Panc1 (cell line): Measurements from ENCODE around the gene U2AF1L4. TPM values are rescaled to one million over a fixed set of nuclear protein-coding genes. Genes with fewer than 3 reads are reported as not detected.

Source experiments
- ATAC-seq: fragments of 200-7000 bp; cut with Tn5 transposase; 2 replicates; pipeline ENCODE4 v1.9.1; 2020; ENCODE audit warnings: mild to moderate bottlenecking, moderate library complexity
- BruUV-seq: library from RNA; stranded (reverse); fragments of 400-500 nt; replicated peaks from 2 replicates; lab custom pipeline; 2021; lab: Mats Ljungman, UMichigan
- CTCF ChIA-PET: fragments of 300-600 bp; sonication (Branson Sonifier 250); formaldehyde crosslinking; loops from one replicate; lab custom pipeline; 2022; ENCODE audit warnings: antibody characterized with exemption; lab: Charles Lee
- POLR2A ChIA-PET: fragments of 300-600 bp; sonication (Branson Sonifier 250); formaldehyde crosslinking; loops from one replicate; lab custom pipeline; 2022; ENCODE audit warnings: antibody characterized with exemption; lab: Charles Lee
- DNase-seq: peaks from one replicate; pipeline ENCODE4 v3.0.0-alpha.2; 2010; ENCODE audit warnings: low read depth, low spot score
- H3K27ac ChIP-seq: 2 replicates; pipeline ENCODE4 v1.5.1; 2011; ENCODE audit warnings: mild to moderate bottlenecking, low read length, inconsistent platforms
- H3K27me3 ChIP-seq: fragments of 200-500 bp; sonication (Bioruptor generic); 2 replicates; pipeline ENCODE4 v1.6.0; 2014; ENCODE audit warnings: low read length, inconsistent platforms; ENCODE audit not compliant: control insufficient read depth, insufficient read depth
- H3K36me3 ChIP-seq: fragments of 200-500 bp; sonication (Bioruptor generic); 2 replicates; pipeline ENCODE4 v1.5.1; 2014; ENCODE audit warnings: inconsistent platforms, mild to moderate bottlenecking, low read length, moderate library complexity; ENCODE audit not compliant: control insufficient read depth, insufficient read depth
- H3K4me1 ChIP-seq: 2 replicates; pipeline ENCODE4 v1.5.1; 2011; ENCODE audit warnings: inconsistent platforms, mild to moderate bottlenecking, low read length, moderate library complexity; ENCODE audit not compliant: control insufficient read depth, insufficient read depth
- H3K4me3 ChIP-seq, 2 experiments: 2 replicates each; pipeline ENCODE4 v1.5.1; 2011 to 2012; ENCODE audit warnings: low read depth in 2 of 2, low read length in 2 of 2, mild to moderate bottlenecking in 2 of 2, inconsistent platforms in 1 of 2, moderate library complexity in 1 of 2
- H3K9me3 ChIP-seq: fragments of 200-500 bp; sonication (Bioruptor generic); 2 replicates; pipeline ENCODE4 v1.5.1; 2014; ENCODE audit warnings: low read depth, mild to moderate bottlenecking, inconsistent platforms, low read length, moderate library complexity; ENCODE audit not compliant: control insufficient read depth, insufficient read depth
- CTCF ChIP-seq: fragments of 450-650 bp; IDR thresholded peaks from 2 replicates; pipeline ENCODE4 v1.5.1; 2017; ENCODE audit warnings: mild to moderate bottlenecking
- POLR2AphosphoS5 ChIP-seq: IDR thresholded peaks from 2 replicates; pipeline ENCODE4 v1.6.1; 2012; ENCODE audit warnings: mild to moderate bottlenecking, low read depth, low read length, moderate library complexity
- REST ChIP-seq, 2 experiments: IDR thresholded peaks; 2 replicates each; pipeline ENCODE4 v1.6.1; 2011 to 2012; ENCODE audit warnings: low read depth in 2 of 2, control low read depth in 1 of 2, low read length in 1 of 2, mild to moderate bottlenecking in 1 of 2, moderate library complexity in 1 of 2; ENCODE audit not compliant: insufficient read depth in 1 of 2
- SIN3A ChIP-seq: IDR thresholded peaks from 2 replicates; pipeline ENCODE4 v1.6.1; 2012; ENCODE audit warnings: low read depth, mild to moderate bottlenecking, low read length, moderate library complexity, borderline replicate concordance; ENCODE audit not compliant: insufficient read depth
- TCF7L2 ChIP-seq: IDR thresholded peaks from 2 replicates; pipeline ENCODE4 v1.6.1; 2011; ENCODE audit warnings: mild to moderate bottlenecking, low read depth, low read length, inconsistent platforms
- in situ Hi-C: cut with HindIII; loops from 2 replicates; pipeline ENCODE4 v1.10.0; 2016; ENCODE audit warnings: low sequenced_read_pairs, low pct_unique_long_range_greater_than_20kb
- intact Hi-C: fragments of 100-400 bp; cut with micrococcal nuclease; formaldehyde crosslinking; loops from one replicate; pipeline ENCODE4 v1.10.0; 2022; ENCODE audit not compliant: unreplicated experiment
- total RNA-seq: library from RNA; stranded (reverse); gene quantifications from one replicate; pipeline ENCODE4 v1.2.1, GENCODE V29; 2021; ENCODE audit not compliant: unreplicated experiment

Gene U2AF1L4
- total RNA-seq, 1 experiment from 2014 or later: 29.8 TPM

- Histone ChIP-seq H3K9me3 (no peaks in the 10 kb centered on the region), H3K27me3 (no peaks in the 10 kb centered on the region), H3K36me3 (no peaks in the 10 kb centered on the region), H3K4me1 (no peaks in the 10 kb centered on the region; the same call in 1 of the 2 replicates), H3K27ac (no peak overlapping the region), H3K4me3 (no peak overlapping the region)
- DNase-seq (no peak), ATAC-seq (no peak)
- in situ Hi-C loops: no loop called here
- intact Hi-C loops: no loop called here
- TF ChIP-seq POLR2AphosphoS5: no peak
- no peak for TF ChIP-seq CTCF
- no peak for TF ChIP-seq REST (IDR thresholded peaks at IDR 0.05; ENCODE audit: insufficient read depth in 1 of 2, low read depth in 2 of 2, low read length in 1 of 2)
- no peak for TF ChIP-seq SIN3A
- TF ChIP-seq TCF7L2: no peak
- no TSS peak for BruUV-seq
- ChIA-PET CTCF (no interaction called here), POLR2A (no interaction called here)
These were observed 47.7 kb upstream of the U2AF1L4 start for GRCh38 chr19:35792888-35793287.

- ChIA-PET POLR2A (no interaction called here), CTCF (no interaction called here)
- H3K4me1 ChIP-seq: no peaks in the 10 kb centered on the region; the same call in 1 of the 2 replicates
- in situ Hi-C loops: no loop called here
- H3K4me3 ChIP-seq: no peak overlapping the region
- H3K27ac ChIP-seq: no peak overlapping the region
- no peaks in the 10 kb centered on the region for H3K36me3 ChIP-seq
- no peaks in the 10 kb centered on the region for H3K9me3 ChIP-seq
- no peak for DNase-seq
- ATAC-seq: no peak
- intact Hi-C loops: no loop called here
- TF ChIP-seq POLR2AphosphoS5 (no peak), TCF7L2 (no peak), CTCF (no peak), REST (IDR thresholded peaks at IDR 0.05; ENCODE audit: insufficient read depth in 1 of 2, low read depth in 2 of 2, low read length in 1 of 2) (no peak), SIN3A (no peak)
- BruUV-seq: no TSS peak
- H3K27me3 ChIP-seq: no peaks in the 10 kb centered on the region
These were observed 47.1 kb upstream of the U2AF1L4 start for GRCh38 chr19:35792312-35792711.
